ENCODE measurements around the gene DGUOK.

DGUOK gene

DNA sequence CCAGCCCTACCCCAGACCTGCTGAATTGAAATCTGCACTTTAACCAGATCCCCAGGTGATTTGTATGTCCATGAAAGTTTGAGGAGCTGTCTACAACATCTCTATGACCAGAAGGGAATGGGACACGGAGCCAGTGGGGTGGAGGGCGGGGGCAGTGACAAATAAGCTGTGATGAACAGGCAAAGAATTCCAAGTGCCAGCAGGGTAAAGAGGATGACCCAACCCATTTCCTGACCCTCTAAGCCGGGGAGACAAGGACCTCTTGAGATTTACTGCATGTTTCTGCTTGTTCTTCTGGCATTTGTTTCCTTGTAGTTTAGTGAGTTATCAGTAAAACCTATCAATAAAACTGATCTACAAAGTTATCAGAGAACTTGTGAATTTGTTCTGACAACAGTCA, 66.7 kb downstream of the DGUOK start:
- Histone ChIP-seq H3K79me1 (ENCODE audit: low read length) (no peaks in the 10 kb centered on the region), H4K91ac (ENCODE audit: low read depth, low read length) (no peak overlapping the region), H3K4ac (ENCODE audit: low read depth, low read length) (no peak overlapping the region), H3K36me3 (ENCODE audit: control insufficient read depth in 1 of 2, insufficient read depth in 2 of 2, low read length in 2 of 2) (peaks cover 5 to 7% of the 10 kb centered on the region in 2 experiments), H3K27me3 (ENCODE audit: insufficient read depth, low read length) (no peaks in the 10 kb centered on the region), H3K4me1 (ENCODE audit: control insufficient read depth in 1 of 2, insufficient read depth in 2 of 2, low read length in 2 of 2) (peaks cover 5 to 12% of the 10 kb centered on the region in 2 experiments), H2BK12ac (ENCODE audit: low read length) (no peak overlapping the region), H2AFZ (ENCODE audit: insufficient read depth, low read length, poor library complexity) (no peak overlapping the region), H3K23ac (ENCODE audit: low read length) (no peak overlapping the region), H3K4me3 (ENCODE audit: low read depth, low read length) (no peak overlapping the region), H3K79me2 (ENCODE audit: control insufficient read depth, insufficient read depth, low read length, poor library complexity) (peaks cover 2% of the 10 kb centered on the region), H3K9ac (ENCODE audit: low read length) (no peak overlapping the region), H3K27ac (ENCODE audit: low read depth, low read length) (no peak overlapping the region), H2AK5ac (ENCODE audit: low read length) (no peak overlapping the region), H4K8ac (ENCODE audit: low read depth, low read length) (no peak overlapping the region), H2BK5ac (ENCODE audit: low read depth, low read length, poor library complexity) (no peak overlapping the region), H4K12ac (ENCODE audit: low read depth, low read length) (no peak overlapping the region), H3K9me3 (ENCODE audit: insufficient read depth, low read depth, low read length) (no peaks in the 10 kb centered on the region), H3K14ac (ENCODE audit: low read length) (no peak overlapping the region), H3K4me2 (ENCODE audit: low read length) (no peak overlapping the region), H2BK120ac (ENCODE audit: insufficient read depth, low read length, poor library complexity) (no peak overlapping the region), H3K18ac (ENCODE audit: low read length) (no peak overlapping the region)
- no peak for DNase-seq
- WGBS (ENCODE audit: extremely low coverage, insufficient coverage, insufficient read length) = no CpG with 5 or more reads among the region's 3 CpGs

DNA sequence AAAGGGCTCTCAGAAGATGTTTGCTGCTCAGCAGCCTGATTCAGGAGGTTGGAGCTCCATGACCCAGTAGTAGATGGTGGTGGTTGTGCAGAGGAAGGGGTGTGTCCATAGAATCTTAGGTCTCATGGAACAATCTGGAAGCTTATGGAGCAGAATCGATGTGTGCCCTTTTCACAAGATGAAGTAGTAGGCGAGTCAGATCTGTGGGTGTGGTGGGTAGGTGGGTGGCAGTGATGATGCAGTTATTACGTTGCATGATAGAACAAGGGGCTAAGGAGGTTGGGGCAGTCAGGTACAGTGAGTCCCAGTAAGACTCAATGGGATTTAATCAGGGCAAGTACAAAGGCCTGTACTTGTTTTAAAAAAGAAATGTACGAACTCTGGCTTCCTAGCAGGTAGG, 67.1 kb downstream of the DGUOK start:
- Histone ChIP-seq H3K79me1 (ENCODE audit: low read length) (no peaks in the 10 kb centered on the region), H3K4me1 (ENCODE audit: control insufficient read depth in 1 of 2, insufficient read depth in 2 of 2, low read length in 2 of 2) (peaks cover 4 to 10% of the 10 kb centered on the region in 2 experiments), H3K4ac (ENCODE audit: low read depth, low read length) (peak overlapping the region; percentile 21), H3K4me3 (ENCODE audit: low read depth, low read length) (no peak overlapping the region), H4K12ac (ENCODE audit: low read depth, low read length) (no peak overlapping the region), H3K23ac (ENCODE audit: low read length) (no peak overlapping the region), H3K36me3 (ENCODE audit: control insufficient read depth in 1 of 2, insufficient read depth in 2 of 2, low read length in 2 of 2) (peaks cover 5% of the 10 kb centered on the region in 2 experiments), H4K91ac (ENCODE audit: low read depth, low read length) (no peak overlapping the region), H3K14ac (ENCODE audit: low read length) (no peak overlapping the region), H2AK5ac (ENCODE audit: low read length) (no peak overlapping the region), H2BK120ac (ENCODE audit: insufficient read depth, low read length, poor library complexity) (no peak overlapping the region), H3K9me3 (ENCODE audit: insufficient read depth, low read depth, low read length) (no peaks in the 10 kb centered on the region), H3K27me3 (ENCODE audit: insufficient read depth, low read length) (no peaks in the 10 kb centered on the region), H2BK5ac (ENCODE audit: low read depth, low read length, poor library complexity) (no peak overlapping the region), H4K8ac (ENCODE audit: low read depth, low read length) (no peak overlapping the region), H3K4me2 (ENCODE audit: low read length) (no peak overlapping the region), H3K18ac (ENCODE audit: low read length) (no peak overlapping the region), H2BK12ac (ENCODE audit: low read length) (no peak overlapping the region), H3K9ac (ENCODE audit: low read length) (no peak overlapping the region), H3K79me2 (ENCODE audit: control insufficient read depth, insufficient read depth, low read length, poor library complexity) (peaks cover 2% of the 10 kb centered on the region), H3K27ac (ENCODE audit: low read depth, low read length) (no peak overlapping the region), H2AFZ (ENCODE audit: insufficient read depth, low read length, poor library complexity) (no peak overlapping the region)
- DNase-seq = no peak
- no CpG with 5 or more reads among the region's 4 CpGs for WGBS (ENCODE audit: extremely low coverage, insufficient coverage, insufficient read length)

DNA sequence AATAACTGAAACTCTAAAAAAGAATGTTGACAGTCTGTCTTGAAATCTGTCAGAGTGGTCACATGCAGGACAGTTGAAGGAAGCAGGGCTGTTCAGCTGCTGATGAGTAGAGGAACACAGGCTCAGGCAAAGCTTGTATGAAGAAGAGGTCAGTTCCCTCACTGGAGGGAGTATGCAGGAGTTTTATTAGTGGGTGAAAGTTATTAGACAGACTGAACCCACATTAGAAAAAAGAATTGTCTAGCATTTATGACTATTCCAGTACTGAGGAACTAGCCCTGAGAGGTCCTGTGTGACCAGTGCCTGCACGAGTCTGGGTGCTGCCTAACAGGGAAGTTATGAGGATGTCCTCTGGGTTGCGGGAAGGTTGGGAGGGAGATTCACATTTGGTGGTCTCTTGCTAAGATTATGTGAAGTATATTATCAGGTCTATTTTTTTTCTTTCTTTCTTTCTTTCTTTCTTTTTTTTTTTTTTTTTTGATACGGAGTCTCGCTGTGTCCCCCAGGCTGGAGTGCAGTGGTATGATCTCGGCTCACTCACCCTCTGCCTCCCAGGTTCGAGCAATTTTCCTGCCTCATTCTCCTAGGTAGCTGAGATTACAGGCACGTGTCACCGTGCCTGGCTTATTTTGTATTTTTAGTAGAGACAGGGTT, 67.6 kb downstream of the DGUOK start:
- Histone ChIP-seq H2BK120ac (ENCODE audit: insufficient read depth, low read length, poor library complexity) (no peak overlapping the region), H3K4me2 (ENCODE audit: low read length) (no peak overlapping the region), H3K9me3 (ENCODE audit: insufficient read depth, low read depth, low read length) (no peaks in the 10 kb centered on the region), H3K4me3 (ENCODE audit: low read depth, low read length) (no peak overlapping the region), H3K4me1 (ENCODE audit: control insufficient read depth in 1 of 2, insufficient read depth in 2 of 2, low read length in 2 of 2) (peaks cover 4 to 10% of the 10 kb centered on the region in 2 experiments), H4K8ac (ENCODE audit: low read depth, low read length) (no peak overlapping the region), H4K91ac (ENCODE audit: low read depth, low read length) (no peak overlapping the region), H3K9ac (ENCODE audit: low read length) (no peak overlapping the region), H2AFZ (ENCODE audit: insufficient read depth, low read length, poor library complexity) (no peak overlapping the region), H3K18ac (ENCODE audit: low read length) (no peak overlapping the region), H2BK5ac (ENCODE audit: low read depth, low read length, poor library complexity) (no peak overlapping the region), H2AK5ac (ENCODE audit: low read length) (no peak overlapping the region), H3K14ac (ENCODE audit: low read length) (no peak overlapping the region), H3K79me1 (ENCODE audit: low read length) (no peaks in the 10 kb centered on the region), H3K4ac (ENCODE audit: low read depth, low read length) (peak overlapping the region; percentile 24), H4K12ac (ENCODE audit: low read depth, low read length) (no peak overlapping the region), H3K23ac (ENCODE audit: low read length) (no peak overlapping the region), H3K27ac (ENCODE audit: low read depth, low read length) (no peak overlapping the region), H3K36me3 (ENCODE audit: control insufficient read depth in 1 of 2, insufficient read depth in 2 of 2, low read length in 2 of 2) (peaks cover 5% of the 10 kb centered on the region in 2 experiments), H2BK12ac (ENCODE audit: low read length) (no peak overlapping the region), H3K27me3 (ENCODE audit: insufficient read depth, low read length) (no peaks in the 10 kb centered on the region), H3K79me2 (ENCODE audit: control insufficient read depth, insufficient read depth, low read length, poor library complexity) (peaks cover 2% of the 10 kb centered on the region)
- DNase-seq = no peak
- WGBS (ENCODE audit: extremely low coverage, insufficient coverage, insufficient read length) = no CpG with 5 or more reads among the region's 8 CpGs

DNA sequence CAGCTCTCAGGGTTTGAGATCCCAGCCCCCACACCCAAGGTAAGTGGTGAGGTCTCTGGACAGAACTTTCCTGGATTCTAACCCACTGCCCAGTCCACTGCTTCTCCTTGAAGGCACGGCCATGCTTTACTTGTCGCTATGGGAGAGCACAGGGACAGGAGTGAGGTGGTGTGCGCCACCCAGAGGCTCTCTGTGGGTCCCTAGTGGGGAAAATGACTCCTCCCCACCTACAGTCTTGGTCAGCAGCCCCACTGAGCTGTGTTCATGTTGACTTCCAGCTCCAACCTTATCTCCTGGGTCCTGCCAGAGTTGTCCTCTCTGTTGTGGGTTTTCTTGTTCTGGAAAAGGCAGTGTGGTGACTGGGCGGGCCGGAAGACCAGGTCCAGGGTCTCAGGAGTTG, 69.1 kb downstream of the DGUOK start:
- H3K4ac ChIP-seq (ENCODE audit: low read depth, low read length) = peak overlapping the region; percentile 4
- no peaks in the 10 kb centered on the region for H3K79me1 ChIP-seq (ENCODE audit: low read length)
- H3K14ac ChIP-seq (ENCODE audit: low read length) = no peak overlapping the region
- H2AK5ac ChIP-seq (ENCODE audit: low read length) = no peak overlapping the region
- H2BK12ac ChIP-seq (ENCODE audit: low read length) = no peak overlapping the region
- no peak overlapping the region for H4K12ac ChIP-seq (ENCODE audit: low read depth, low read length)
- no peaks in the 10 kb centered on the region for H3K27me3 ChIP-seq (ENCODE audit: insufficient read depth, low read length)
- DNase-seq = no peak
- peaks cover 0 to 5% of the 10 kb centered on the region in 2 experiments for H3K36me3 ChIP-seq (ENCODE audit: control insufficient read depth in 1 of 2, insufficient read depth in 2 of 2, low read length in 2 of 2)
- no peak overlapping the region for H3K27ac ChIP-seq (ENCODE audit: low read depth, low read length)
- no peak overlapping the region for H3K18ac ChIP-seq (ENCODE audit: low read length)
- H2BK120ac ChIP-seq (ENCODE audit: insufficient read depth, low read length, poor library complexity) = no peak overlapping the region
- H3K4me1 ChIP-seq (ENCODE audit: control insufficient read depth in 1 of 2, insufficient read depth in 2 of 2, low read length in 2 of 2) = peaks cover 9 to 19% of the 10 kb centered on the region in 2 experiments
- no CpG with 5 or more reads among the region's 5 CpGs for WGBS (ENCODE audit: extremely low coverage, insufficient coverage, insufficient read length)
- no peak overlapping the region for H3K4me2 ChIP-seq (ENCODE audit: low read length)
- no peak overlapping the region for H2AFZ ChIP-seq (ENCODE audit: insufficient read depth, low read length, poor library complexity)
- H4K91ac ChIP-seq (ENCODE audit: low read depth, low read length) = no peak overlapping the region
- H3K9ac ChIP-seq (ENCODE audit: low read length) = no peak overlapping the region
- no peak overlapping the region for H2BK5ac ChIP-seq (ENCODE audit: low read depth, low read length, poor library complexity)
- H3K23ac ChIP-seq (ENCODE audit: low read length) = no peak overlapping the region
- no peak overlapping the region for H4K8ac ChIP-seq (ENCODE audit: low read depth, low read length)
- peaks cover 2% of the 10 kb centered on the region for H3K79me2 ChIP-seq (ENCODE audit: control insufficient read depth, insufficient read depth, low read length, poor library complexity)
- H3K4me3 ChIP-seq (ENCODE audit: low read depth, low read length) = no peak overlapping the region
- no peaks in the 10 kb centered on the region for H3K9me3 ChIP-seq (ENCODE audit: insufficient read depth, low read depth, low read length)
